Colonic mucosa (tissue), 4 donors: ENCODE results near the gene PPP1CA. TPM values are rescaled to one million over a fixed set of nuclear protein-coding genes. Genes with fewer than 3 reads are reported as not detected.

Experiments
- DNase-seq: peaks from one replicate; pipeline ENCODE4 v3.0.0-alpha.2; 2020
- H3K27ac ChIP-seq: fragments of 200-600 bp; one replicate; pipeline ENCODE4 v1.8.0; 2021
- H3K27me3 ChIP-seq: fragments of 200-600 bp; one replicate; pipeline ENCODE4 v1.8.0; 2021
- H3K36me3 ChIP-seq: fragments of 200-600 bp; one replicate; pipeline ENCODE4 v1.8.0; 2021
- H3K4me1 ChIP-seq: fragments of 200-600 bp; one replicate; pipeline ENCODE4 v1.8.0; 2021; ENCODE audit warnings: mild to moderate bottlenecking
- H3K4me3 ChIP-seq: fragments of 200-600 bp; one replicate; pipeline ENCODE4 v1.8.0; 2021
- H3K9ac ChIP-seq, 2 donors: one replicate each; pipeline ENCODE4 v1.7.0; 2013; ENCODE audit warnings: control low read depth in 2 of 2, low read depth in 2 of 2, low read length in 2 of 2
- H3K9me3 ChIP-seq: fragments of 200-600 bp; one replicate; pipeline ENCODE4 v1.8.0; 2021
- intact Hi-C: fragments of 100-400 bp; cut with DNase I; formaldehyde crosslinking; loops from one replicate; pipeline ENCODE4 v1.14.1; 2022
- total RNA-seq, 2 donors: library from RNA; stranded (reverse); fragmentation: NEBNext Ultra II Directional in 1 of 2; extraction: Animal tissue kit (Norgen Biotek cat#: 25700) in 1 of 2; gene quantifications; one replicate each; pipeline ENCODE4 v1.2.1, GENCODE V29; 2021
- TF ChIP-seq, protein P1 (sequence below): fragments of 200-600 bp; IDR thresholded peaks from one replicate; pipeline ENCODE4 v1.8.0; 2022; ENCODE audit warnings: antibody characterized with exemption, mild to moderate bottlenecking
- donor health status: healthy.
- donor health status: DM: no; HTN: no; CAD: no.
- donor health status: DM: no; HTN: no; CAD: no.

Gene PPP1CA
- total RNA-seq, 2 donors from 2014 or later, result 242 to 280 TPM

DNA sequence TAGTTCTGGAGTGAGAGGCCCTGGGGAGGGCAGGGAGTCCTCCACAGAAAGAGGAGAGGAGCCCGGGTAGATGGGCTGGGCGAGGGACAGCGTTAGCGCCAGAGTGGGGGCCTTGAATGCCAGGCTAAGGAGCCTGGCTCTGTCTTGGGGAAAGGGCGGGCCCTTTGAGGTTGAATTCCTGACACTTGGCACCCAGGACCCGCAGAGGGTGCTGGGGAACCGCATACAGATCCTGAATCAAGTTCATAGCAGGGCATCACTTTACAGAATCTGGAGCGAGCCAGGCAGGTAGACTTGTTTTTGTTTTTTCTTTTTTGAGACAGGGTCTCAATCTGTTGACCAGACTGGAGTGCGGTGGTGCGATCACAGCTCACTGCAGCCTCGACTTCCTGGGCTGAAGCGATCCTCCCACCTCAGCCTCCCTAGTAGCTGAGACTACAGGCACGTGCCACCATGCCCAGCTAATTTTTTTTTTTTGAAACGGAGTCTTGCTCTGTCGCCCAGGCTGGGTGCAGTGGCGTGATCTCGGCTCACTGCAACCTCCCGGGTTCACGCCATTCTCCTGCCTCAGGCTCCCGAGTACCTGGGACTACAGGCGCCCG lies 19.9 kb upstream of the PPP1CA start:
- DNase-seq, result no peak
- Histone ChIP-seq H3K27me3 (no peaks in the 10 kb centered on the region), H3K4me1 (no peaks in the 10 kb centered on the region), H3K4me3 (peak overlapping the region; percentile 54), H3K36me3 (no peaks in the 10 kb centered on the region), H3K9ac (no peak overlapping the region), H3K9me3 (no peaks in the 10 kb centered on the region), H3K27ac (peak overlapping the region; percentile 88)
- TF ChIP-seq, protein P1, sequence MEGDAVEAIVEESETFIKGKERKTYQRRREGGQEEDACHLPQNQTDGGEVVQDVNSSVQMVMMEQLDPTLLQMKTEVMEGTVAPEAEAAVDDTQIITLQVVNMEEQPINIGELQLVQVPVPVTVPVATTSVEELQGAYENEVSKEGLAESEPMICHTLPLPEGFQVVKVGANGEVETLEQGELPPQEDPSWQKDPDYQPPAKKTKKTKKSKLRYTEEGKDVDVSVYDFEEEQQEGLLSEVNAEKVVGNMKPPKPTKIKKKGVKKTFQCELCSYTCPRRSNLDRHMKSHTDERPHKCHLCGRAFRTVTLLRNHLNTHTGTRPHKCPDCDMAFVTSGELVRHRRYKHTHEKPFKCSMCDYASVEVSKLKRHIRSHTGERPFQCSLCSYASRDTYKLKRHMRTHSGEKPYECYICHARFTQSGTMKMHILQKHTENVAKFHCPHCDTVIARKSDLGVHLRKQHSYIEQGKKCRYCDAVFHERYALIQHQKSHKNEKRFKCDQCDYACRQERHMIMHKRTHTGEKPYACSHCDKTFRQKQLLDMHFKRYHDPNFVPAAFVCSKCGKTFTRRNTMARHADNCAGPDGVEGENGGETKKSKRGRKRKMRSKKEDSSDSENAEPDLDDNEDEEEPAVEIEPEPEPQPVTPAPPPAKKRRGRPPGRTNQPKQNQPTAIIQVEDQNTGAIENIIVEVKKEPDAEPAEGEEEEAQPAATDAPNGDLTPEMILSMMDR, result no peak
- intact Hi-C loops, result no loop called here

DNA sequence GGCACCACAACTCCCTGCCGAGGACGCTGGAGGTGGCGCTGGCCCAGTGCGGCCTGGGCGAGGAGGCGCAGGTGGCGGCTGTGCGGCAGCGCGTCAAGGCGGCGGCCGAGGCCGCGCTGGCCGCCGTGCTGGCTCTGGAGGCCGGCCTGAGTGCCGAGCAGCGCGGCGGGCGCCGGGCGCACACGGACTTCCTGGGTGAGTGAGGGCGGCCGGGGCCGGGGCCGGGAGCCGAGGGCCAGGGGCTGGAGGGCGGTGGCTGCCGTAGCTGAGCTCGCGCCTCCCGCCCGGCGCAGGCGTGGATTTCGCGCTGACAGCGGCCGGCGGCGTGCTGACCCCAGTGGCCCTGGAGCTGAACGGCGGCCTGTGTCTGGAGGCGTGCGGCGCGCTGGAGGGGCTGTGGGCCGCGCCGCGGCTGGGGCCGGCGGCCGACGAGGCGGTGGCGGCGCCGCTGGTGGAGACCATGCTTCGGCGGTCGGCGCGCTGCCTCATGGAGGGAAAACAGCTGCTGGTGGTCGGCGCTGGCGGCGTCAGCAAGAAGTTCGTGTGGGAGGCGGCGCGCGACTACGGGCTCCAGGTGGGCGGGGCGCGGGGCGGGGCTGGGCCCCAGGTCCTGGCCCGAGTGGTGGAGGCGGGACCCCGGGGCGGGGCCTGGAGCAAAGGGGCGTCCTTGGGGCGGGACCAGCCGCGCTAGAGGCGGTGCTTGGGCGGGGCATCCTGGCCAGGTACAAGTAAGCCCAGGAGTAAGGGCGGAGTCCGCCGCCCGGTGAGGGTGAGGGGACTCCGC lies 19.2 kb upstream of the PPP1CA start:
- peak overlapping the region; percentile 76 to 97 for H3K9ac ChIP-seq
- H3K4me3 ChIP-seq, result peak overlapping the region; percentile 54
- TF ChIP-seq, protein P1, result no peak
- no peaks in the 10 kb centered on the region for H3K9me3 ChIP-seq
- intact Hi-C loops, result no loop called here
- no peaks in the 10 kb centered on the region for H3K27me3 ChIP-seq
- DNase-seq, result peak; percentile 99
- no peaks in the 10 kb centered on the region for H3K4me1 ChIP-seq
- no peaks in the 10 kb centered on the region for H3K36me3 ChIP-seq
- peak overlapping the region; percentile 88 for H3K27ac ChIP-seq

DNA sequence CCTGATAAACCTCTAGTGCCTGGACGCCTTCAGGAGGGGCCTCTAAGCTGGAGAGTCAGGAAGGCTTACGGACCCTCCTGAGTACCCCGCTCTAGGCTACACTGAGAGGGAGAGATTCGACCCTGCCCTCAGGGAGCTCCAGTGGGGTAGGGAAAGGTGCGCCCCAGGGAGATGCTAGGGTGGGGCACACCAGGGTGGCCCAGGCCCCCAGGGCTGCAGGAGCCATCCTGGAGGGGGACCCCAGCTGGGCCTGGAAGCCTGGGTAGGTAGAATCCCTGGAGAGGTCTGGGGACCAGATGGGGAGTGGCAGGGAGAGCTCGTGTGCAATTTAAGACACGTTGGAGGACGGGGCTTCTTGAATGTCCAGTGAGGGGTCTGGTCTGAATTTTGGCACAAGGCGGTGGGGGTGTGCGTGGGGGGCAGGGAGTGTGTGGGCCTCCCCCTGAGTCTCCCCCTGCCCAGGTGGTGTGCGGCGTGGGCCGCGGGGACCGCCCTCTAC lies 18.5 kb upstream of the PPP1CA start:
- Histone ChIP-seq H3K4me1 (no peaks in the 10 kb centered on the region), H3K36me3 (no peaks in the 10 kb centered on the region), H3K9me3 (no peaks in the 10 kb centered on the region), H3K27me3 (no peaks in the 10 kb centered on the region), H3K27ac (peak overlapping the region; percentile 88), H3K4me3 (peak overlapping the region; percentile 54), H3K9ac (peak overlapping the region; percentile 76 to 97)
- TF ChIP-seq, protein P1, result no peak
- intact Hi-C loops, result no loop called here
- DNase-seq, result no peak

DNA sequence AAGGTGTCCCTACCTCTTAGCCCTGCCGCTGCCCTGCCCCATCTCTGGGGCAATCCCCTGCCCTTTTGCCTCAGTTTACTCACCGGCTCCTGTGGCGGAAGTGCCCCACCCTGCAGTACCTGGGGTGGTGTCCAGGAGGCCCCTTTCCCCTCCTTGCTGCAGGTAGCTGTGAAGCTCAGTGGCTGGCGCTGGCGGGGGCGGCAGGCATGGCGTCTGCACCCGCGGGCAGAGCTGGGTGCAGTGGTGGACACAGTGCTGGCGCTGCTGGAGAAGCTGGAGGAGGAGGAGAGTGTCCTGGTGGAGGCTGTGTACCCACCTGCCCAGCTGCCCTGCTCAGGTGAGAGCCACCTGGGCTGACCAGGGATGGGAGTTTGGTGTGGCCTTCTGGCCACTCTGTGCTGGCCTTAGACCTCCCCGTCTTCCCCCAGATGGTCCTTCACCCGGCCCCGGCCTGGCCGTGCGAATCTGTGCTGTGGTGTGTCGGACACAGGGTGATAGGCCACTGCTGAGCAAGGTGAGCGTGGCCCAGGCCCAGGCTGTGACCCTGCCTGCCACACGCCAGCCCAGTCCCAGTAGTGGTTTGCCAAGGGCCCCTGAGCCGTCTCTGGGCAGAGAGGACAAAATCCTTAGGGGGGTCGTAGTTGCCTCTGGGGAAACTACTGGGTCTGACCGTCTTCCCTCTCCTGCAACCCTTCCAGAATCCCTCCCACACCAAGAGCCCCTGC lies 17.8 kb upstream of the PPP1CA start:
- Histone ChIP-seq H3K4me1 (no peaks in the 10 kb centered on the region), H3K27ac (no peak overlapping the region), H3K9ac (no peak overlapping the region)

More for the DNA sequence above, 17.8 kb upstream of the PPP1CA start:
- Histone ChIP-seq H3K9me3 (no peaks in the 10 kb centered on the region), H3K27me3 (no peaks in the 10 kb centered on the region), H3K4me3 (no peak overlapping the region), H3K36me3 (no peaks in the 10 kb centered on the region)
- intact Hi-C loops, result no loop called here
- TF ChIP-seq, protein P1, result no peak
- DNase-seq, result no peak
